K562 (cell line): ENCODE results near the gene CD19. TPM values are rescaled to one million over a fixed set of nuclear protein-coding genes. Genes with fewer than 3 reads are reported as not detected.

ENCODE experiments used
- DMBX1 ChIP-seq: fragments of 250-450 bp; sonication (Bioruptor Pico); IDR thresholded peaks from 2 replicates; pipeline ENCODE4 v1.8.0; 2022; ENCODE audit warnings: inconsistent platforms, mild to moderate bottlenecking, moderate library complexity, borderline replicate concordance
- HNRNPH1 ChIP-seq: fragments of 200-400 bp; formaldehyde crosslinking; optimal IDR thresholded peaks from 2 replicates; pipeline ENCODE3; 2017; ENCODE audit warnings: low read depth, mild to moderate bottlenecking, low read length, moderate library complexity
- KDM5B ChIP-seq: fragments of 200-600 bp; sonication (generic); IDR thresholded peaks from 2 replicates; pipeline ENCODE4 v1.6.1; 2012; ENCODE audit warnings: low read depth, mild to moderate bottlenecking, moderate library complexity, low read length, control low read depth, inconsistent platforms; ENCODE audit not compliant: insufficient replicate concordance
- KHSRP ChIP-seq: fragments of 450-650 bp; IDR thresholded peaks from 2 replicates; pipeline ENCODE4 v1.6.1; 2017
- NBN ChIP-seq: fragments of 450-650 bp; IDR thresholded peaks from 2 replicates; pipeline ENCODE4 v1.6.1; 2016; ENCODE audit warnings: low read depth, mild to moderate bottlenecking
- SMARCB1 ChIP-seq: IDR thresholded peaks from 2 replicates; pipeline ENCODE4 v1.6.1; 2011; ENCODE audit warnings: improper control_type of control experiment, low read depth; ENCODE audit not compliant: insufficient read length
- SRF ChIP-seq, 2 experiments: fragments of 250-450, 450-650 bp in 1 of 2; sonication (Bioruptor Pico) in 1 of 2; sonication (generic) in 1 of 2; formaldehyde crosslinking; IDR thresholded peaks; 2 replicates each; pipeline versions ENCODE4 v1.5.0 to v1.5.1; 2020 to 2022; ENCODE audit warnings: mild to moderate bottlenecking in 1 of 2, missing genetic modification reagents in 1 of 2
- ZNF445 ChIP-seq: fragments of 250-450 bp; sonication (Bioruptor Pico); IDR thresholded peaks from 2 replicates; pipeline ENCODE4 v1.4.0; 2020; ENCODE audit warnings: low read depth, mild to moderate bottlenecking, moderate library complexity
- polyA plus RNA-seq, 8 experiments: library from polyadenylated mRNA; depleted of rRNA in 4 of 8; stranded (reverse) in 5 of 8; unstranded in 3 of 8; fragments of >200 nt; fragmentation: Nextera tagmentation in 2 of 8; fragmentation: Illumina TruSeq in 1 of 8; extraction: Ambion mirVana in 2 of 8; extraction: Trizol in 1 of 8; gene quantifications; 2 replicates each; pipeline versions ENCODE4 v1.2.1 to v1.2.3, GENCODE V29; 2011 to 2014; ENCODE audit warnings: inconsistent platforms in 1 of 8, missing spikeins in 1 of 8
- total RNA-seq, 7 experiments: library from RNA; depleted of rRNA in 6 of 7; stranded (reverse); fragments of >200 nt in 6 of 7; fragmentation: Illumina TruSeq in 2 of 7; extraction: Trizol in 2 of 7; gene quantifications; 2 replicates each; pipeline versions ENCODE4 v1.2.1 to v1.2.3, GENCODE V29; 2011 to 2021; ENCODE audit warnings: low replicate concordance in 1 of 7
- TF ChIP-seq, protein P1 (sequence below), 2 experiments: fragments of 450-650 bp; formaldehyde crosslinking in 1 of 2; IDR thresholded peaks; 2 replicates each; pipeline versions ENCODE4 v1.4.0 to v1.6.1; 2014 to 2020; ENCODE audit warnings: mild to moderate bottlenecking in 2 of 2, borderline replicate concordance in 1 of 2, low read depth in 1 of 2
- TF ChIP-seq, protein P2 (sequence below): fragments of 200-800 bp; sonication (Bioruptor generic); IDR thresholded peaks from 2 replicates; pipeline ENCODE4 v1.6.1; 2016; ENCODE audit warnings: missing genetic modification characterization, missing compliant biosample characterization
- TF ChIP-seq, protein P3 (sequence below): sonication (generic); formaldehyde crosslinking; IDR thresholded peaks from 2 replicates; pipeline ENCODE4 v1.8.0; 2022; ENCODE audit warnings: mild to moderate bottlenecking, missing genetic modification reagents

Gene CD19
- total and polyA plus RNA-seq, 9 of the 15 experiments (the other 6 are each of a cell fraction or from before 2014, with no cell fraction given), result 0.27 to 3.7 (median 2.0) TPM; not detected in 1

DNA sequence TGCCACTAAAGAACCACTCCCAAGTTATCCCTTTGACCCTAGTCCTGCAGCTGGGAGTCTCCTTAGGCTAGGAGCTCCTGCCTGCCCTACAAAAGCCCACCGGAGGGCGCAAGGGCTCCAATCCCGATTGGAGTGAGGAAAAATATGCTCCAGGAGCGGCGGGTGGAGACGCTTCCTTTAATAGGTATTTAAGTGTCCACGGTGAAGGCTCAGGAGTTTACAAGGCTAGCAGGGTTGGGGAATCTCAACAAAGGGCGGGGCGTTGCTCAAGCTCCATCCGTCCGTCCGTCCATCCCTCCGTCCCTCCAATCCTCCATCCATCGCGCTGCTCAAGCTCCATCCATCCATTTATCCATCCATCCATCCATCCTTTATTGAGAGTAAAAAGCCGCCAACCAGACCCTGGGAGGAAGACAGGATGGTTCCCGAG, 42.3 kb downstream of the CD19 start (continued):
- TF ChIP-seq, protein P1, sequence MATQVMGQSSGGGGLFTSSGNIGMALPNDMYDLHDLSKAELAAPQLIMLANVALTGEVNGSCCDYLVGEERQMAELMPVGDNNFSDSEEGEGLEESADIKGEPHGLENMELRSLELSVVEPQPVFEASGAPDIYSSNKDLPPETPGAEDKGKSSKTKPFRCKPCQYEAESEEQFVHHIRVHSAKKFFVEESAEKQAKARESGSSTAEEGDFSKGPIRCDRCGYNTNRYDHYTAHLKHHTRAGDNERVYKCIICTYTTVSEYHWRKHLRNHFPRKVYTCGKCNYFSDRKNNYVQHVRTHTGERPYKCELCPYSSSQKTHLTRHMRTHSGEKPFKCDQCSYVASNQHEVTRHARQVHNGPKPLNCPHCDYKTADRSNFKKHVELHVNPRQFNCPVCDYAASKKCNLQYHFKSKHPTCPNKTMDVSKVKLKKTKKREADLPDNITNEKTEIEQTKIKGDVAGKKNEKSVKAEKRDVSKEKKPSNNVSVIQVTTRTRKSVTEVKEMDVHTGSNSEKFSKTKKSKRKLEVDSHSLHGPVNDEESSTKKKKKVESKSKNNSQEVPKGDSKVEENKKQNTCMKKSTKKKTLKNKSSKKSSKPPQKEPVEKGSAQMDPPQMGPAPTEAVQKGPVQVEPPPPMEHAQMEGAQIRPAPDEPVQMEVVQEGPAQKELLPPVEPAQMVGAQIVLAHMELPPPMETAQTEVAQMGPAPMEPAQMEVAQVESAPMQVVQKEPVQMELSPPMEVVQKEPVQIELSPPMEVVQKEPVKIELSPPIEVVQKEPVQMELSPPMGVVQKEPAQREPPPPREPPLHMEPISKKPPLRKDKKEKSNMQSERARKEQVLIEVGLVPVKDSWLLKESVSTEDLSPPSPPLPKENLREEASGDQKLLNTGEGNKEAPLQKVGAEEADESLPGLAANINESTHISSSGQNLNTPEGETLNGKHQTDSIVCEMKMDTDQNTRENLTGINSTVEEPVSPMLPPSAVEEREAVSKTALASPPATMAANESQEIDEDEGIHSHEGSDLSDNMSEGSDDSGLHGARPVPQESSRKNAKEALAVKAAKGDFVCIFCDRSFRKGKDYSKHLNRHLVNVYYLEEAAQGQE (IDR thresholded peaks at IDR 0.05; ENCODE audit: borderline replicate concordance), result peak; percentile 38; the same call in 1 of the 2 replicates
- TF ChIP-seq, protein P1 (CRISPR knock-in tag; IDR thresholded peaks at IDR 0.05; ENCODE audit: low read depth), result no peak
- TF ChIP-seq KHSRP (no peak), NBN (no peak), DMBX1 (no peak), SRF (CRISPR knock-in tag; IDR thresholded peaks at IDR 0.05) (0 out of 4 replicates have a peak, but pooled peaks of 1 of the 2 experiments have one; percentile 31), ZNF445 (CRISPR knock-in tag) (no peak), SMARCB1 (no peak), HNRNPH1 (no peak), KDM5B (no peak)
- TF ChIP-seq, protein P2, sequence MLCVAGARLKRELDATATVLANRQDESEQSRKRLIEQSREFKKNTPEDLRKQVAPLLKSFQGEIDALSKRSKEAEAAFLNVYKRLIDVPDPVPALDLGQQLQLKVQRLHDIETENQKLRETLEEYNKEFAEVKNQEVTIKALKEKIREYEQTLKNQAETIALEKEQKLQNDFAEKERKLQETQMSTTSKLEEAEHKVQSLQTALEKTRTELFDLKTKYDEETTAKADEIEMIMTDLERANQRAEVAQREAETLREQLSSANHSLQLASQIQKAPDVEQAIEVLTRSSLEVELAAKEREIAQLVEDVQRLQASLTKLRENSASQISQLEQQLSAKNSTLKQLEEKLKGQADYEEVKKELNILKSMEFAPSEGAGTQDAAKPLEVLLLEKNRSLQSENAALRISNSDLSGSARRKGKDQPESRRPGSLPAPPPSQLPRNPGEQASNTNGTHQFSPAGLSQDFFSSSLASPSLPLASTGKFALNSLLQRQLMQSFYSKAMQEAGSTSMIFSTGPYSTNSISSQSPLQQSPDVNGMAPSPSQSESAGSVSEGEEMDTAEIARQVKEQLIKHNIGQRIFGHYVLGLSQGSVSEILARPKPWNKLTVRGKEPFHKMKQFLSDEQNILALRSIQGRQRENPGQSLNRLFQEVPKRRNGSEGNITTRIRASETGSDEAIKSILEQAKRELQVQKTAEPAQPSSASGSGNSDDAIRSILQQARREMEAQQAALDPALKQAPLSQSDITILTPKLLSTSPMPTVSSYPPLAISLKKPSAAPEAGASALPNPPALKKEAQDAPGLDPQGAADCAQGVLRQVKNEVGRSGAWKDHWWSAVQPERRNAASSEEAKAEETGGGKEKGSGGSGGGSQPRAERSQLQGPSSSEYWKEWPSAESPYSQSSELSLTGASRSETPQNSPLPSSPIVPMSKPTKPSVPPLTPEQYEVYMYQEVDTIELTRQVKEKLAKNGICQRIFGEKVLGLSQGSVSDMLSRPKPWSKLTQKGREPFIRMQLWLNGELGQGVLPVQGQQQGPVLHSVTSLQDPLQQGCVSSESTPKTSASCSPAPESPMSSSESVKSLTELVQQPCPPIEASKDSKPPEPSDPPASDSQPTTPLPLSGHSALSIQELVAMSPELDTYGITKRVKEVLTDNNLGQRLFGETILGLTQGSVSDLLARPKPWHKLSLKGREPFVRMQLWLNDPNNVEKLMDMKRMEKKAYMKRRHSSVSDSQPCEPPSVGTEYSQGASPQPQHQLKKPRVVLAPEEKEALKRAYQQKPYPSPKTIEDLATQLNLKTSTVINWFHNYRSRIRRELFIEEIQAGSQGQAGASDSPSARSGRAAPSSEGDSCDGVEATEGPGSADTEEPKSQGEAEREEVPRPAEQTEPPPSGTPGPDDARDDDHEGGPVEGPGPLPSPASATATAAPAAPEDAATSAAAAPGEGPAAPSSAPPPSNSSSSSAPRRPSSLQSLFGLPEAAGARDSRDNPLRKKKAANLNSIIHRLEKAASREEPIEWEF (CRISPR knock-in tag), result no peak
- TF ChIP-seq, protein P3, sequence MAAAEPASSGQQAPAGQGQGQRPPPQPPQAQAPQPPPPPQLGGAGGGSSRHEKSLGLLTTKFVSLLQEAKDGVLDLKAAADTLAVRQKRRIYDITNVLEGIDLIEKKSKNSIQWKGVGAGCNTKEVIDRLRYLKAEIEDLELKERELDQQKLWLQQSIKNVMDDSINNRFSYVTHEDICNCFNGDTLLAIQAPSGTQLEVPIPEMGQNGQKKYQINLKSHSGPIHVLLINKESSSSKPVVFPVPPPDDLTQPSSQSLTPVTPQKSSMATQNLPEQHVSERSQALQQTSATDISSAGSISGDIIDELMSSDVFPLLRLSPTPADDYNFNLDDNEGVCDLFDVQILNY (CRISPR knock-in tag), result no peak
